Measurements from ENCODE around the gene IL34.
A peak's percentile ranks its signal among the peaks of the same experiment; 100 is the strongest.

Gene IL34

DNA sequence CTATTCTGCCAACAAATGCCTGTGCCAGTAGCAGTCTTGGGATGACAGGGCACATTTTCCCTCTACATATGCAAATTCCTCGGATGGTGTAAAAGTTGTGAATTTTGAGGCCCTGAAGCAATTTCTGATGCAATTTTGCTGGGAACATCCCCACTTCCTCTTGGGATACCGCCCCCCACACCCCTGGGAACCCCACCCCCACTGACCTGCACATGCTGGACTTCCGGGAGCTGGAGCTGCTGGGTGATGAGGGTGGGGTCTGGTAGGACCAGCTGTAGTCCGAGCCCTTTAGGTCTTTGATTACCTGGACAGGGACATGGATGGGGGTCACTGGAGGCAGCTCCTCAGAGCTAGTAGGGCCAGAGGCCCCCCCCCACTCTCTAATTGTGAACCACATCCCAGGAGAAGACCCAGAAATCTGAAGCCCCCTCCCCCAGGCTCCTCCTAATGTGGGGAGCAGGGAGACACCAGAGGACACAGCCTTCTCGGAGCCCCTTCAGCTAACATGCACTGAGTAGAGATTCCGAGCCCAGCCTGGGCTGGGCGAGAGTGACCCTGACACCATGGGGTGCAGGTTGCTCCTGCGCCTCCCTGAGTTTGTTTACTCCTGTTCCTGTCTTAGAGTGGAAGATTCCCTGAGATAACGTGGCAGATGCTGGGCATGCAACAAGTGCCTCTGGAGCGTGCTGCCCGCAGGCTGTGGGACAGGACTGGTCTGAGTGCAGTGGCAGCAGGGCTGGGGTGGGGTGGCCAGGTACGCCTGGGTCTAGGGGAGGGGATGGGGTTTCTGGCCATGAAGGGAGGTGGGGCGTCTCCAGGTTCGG lies 30.5 kb downstream of the IL34 start:
- Mint-ChIP-seq H3K4me3 (no peak overlapping the region), H3K4me1 (ENCODE audit: low read depth) (peaks cover 6% of the 10 kb centered on the region), H3K9me3 (ENCODE audit: low read depth) (no peaks in the 10 kb centered on the region), H3K27ac (no peak overlapping the region), H3K36me3 (no peaks in the 10 kb centered on the region), H3K27me3 (no peaks in the 10 kb centered on the region)

DNA sequence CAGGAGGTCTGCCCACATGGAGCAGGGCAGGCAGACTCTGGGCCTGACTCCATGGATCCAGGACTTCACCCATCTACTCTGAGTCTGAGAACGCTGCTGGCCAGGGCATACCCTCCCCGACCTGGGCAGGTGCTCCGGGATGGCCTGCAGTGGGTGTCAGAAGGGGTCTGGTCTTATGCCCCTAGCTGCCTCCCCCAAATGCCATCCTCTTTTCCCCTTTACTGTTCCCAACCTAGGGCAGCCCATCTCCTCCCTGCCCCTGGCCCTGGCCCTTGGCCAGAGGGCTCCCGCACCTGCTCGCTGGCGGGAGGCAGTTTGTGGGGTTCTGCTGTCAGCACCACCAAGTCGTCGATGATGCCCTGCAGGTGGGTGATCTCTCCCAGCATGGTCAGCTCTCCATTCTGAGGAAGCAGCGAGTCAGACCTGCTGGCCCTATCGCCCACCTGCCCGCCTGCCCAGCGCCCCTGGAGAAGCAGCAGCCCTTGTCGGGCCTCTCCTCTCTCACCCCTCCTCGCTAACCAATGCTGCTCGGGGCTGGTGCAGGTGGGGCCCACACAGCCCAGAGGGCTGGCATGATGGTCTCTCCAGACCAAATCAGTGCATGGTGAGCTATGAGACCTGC lies 31.3 kb downstream of the IL34 start:
- Mint-ChIP-seq H3K27me3 (no peaks in the 10 kb centered on the region), H3K36me3 (no peaks in the 10 kb centered on the region), H3K4me1 (ENCODE audit: low read depth) (peaks cover 10% of the 10 kb centered on the region), H3K9me3 (ENCODE audit: low read depth) (no peaks in the 10 kb centered on the region), H3K4me3 (no peak overlapping the region), H3K27ac (no peak overlapping the region)

- Mint-ChIP-seq H3K4me3 (no peak overlapping the region), H3K27me3 (no peaks in the 10 kb centered on the region), H3K4me1 (ENCODE audit: low read depth) (peaks cover 14% of the 10 kb centered on the region), H3K36me3 (no peaks in the 10 kb centered on the region), H3K27ac (no peak overlapping the region), H3K9me3 (ENCODE audit: low read depth) (no peaks in the 10 kb centered on the region)
These were observed 31.9 kb downstream of the IL34 start for GRCh38 chr16:70678121-70678897.

DNA sequence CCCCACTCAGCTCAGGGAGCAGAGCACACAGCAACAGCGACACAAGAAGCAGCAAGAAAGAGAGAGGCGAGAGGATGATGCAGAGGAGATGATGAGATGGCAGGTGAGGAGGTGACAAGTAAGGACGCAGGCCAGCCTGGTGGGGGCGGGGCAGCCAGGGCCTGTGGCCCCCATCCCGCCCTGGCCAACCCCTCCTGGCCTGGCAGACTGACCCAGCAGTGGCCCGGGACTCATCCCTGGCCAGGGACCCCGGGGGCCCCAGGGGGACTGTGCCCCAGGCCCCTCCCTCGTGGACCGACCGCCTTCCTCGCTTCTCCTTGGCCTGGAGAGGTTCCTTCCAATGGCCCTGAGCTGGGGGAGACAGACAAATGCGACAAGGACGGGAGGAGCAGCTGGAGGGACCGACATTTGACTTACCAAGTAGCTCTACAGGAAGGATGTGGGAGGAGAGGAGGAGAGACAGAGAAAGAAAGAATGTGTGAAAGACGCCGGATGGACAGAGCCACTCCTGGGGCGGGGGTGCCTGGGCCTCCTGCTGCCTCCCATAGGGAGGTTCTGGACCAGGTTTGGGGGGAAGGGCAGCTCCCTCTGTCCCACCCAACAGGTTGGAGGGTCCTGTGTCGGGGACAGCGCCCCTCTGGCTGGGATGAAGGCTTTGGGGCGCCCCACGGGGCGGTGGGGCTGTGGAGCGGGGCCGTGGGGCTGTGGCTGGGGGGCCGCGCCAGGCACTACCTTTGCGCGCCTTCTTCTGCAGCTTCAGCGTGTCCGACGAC lies 32.7 kb downstream of the IL34 start:
- no peak overlapping the region for H3K4me3 Mint-ChIP-seq
- H3K27me3 Mint-ChIP-seq, result no peaks in the 10 kb centered on the region
- H3K4me1 Mint-ChIP-seq (ENCODE audit: low read depth), result peaks cover 14% of the 10 kb centered on the region
- H3K9me3 Mint-ChIP-seq (ENCODE audit: low read depth), result no peaks in the 10 kb centered on the region
- no peaks in the 10 kb centered on the region for H3K36me3 Mint-ChIP-seq
- no peak overlapping the region for H3K27ac Mint-ChIP-seq

DNA sequence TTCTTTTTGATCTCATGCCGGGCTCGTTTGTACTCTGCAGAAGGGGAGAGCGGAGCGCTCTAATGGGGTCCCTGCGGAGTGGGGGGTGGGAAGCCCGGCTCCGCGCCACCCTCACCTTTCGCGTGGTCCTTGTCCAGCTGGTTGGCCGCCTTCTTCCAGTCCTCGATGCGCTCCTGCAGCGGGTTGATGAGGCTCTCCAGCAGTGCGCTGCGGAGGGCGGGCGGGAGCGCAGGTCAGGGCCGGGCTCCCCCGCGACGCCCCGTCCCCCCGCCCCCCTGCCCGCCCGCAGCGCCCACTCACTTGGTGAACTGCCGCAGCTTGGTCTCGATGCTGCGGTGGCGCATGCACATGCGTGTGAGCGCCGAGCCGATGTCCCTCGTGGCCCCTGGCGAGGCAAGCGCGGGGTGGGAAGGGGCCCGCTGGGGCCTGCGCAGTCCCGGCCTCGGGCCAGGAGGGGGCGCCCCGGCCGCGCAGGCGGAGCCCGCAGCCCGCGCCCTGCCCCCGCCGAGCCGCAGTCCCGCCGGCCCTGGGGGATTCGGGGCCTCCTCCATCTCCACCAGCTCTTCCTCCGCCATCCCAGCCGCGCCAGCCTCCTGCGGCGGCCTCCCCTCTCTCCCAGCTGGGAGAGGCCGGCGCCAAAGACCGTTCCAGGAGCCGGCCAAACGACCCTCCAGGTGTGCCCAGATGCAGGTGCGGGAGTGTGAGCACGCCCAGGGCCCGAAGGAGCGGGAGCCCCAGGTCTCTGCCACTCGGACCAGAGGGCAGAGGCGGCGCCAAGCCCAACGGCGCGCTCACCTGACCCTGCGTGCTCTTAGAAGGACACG lies 33.5 kb downstream of the IL34 start:
- Mint-ChIP-seq H3K36me3 (no peaks in the 10 kb centered on the region), H3K27ac (no peak overlapping the region), H3K27me3 (no peaks in the 10 kb centered on the region), H3K4me3 (no peak overlapping the region), H3K4me1 (ENCODE audit: low read depth) (peaks cover 14% of the 10 kb centered on the region), H3K9me3 (ENCODE audit: low read depth) (no peaks in the 10 kb centered on the region)

DNA sequence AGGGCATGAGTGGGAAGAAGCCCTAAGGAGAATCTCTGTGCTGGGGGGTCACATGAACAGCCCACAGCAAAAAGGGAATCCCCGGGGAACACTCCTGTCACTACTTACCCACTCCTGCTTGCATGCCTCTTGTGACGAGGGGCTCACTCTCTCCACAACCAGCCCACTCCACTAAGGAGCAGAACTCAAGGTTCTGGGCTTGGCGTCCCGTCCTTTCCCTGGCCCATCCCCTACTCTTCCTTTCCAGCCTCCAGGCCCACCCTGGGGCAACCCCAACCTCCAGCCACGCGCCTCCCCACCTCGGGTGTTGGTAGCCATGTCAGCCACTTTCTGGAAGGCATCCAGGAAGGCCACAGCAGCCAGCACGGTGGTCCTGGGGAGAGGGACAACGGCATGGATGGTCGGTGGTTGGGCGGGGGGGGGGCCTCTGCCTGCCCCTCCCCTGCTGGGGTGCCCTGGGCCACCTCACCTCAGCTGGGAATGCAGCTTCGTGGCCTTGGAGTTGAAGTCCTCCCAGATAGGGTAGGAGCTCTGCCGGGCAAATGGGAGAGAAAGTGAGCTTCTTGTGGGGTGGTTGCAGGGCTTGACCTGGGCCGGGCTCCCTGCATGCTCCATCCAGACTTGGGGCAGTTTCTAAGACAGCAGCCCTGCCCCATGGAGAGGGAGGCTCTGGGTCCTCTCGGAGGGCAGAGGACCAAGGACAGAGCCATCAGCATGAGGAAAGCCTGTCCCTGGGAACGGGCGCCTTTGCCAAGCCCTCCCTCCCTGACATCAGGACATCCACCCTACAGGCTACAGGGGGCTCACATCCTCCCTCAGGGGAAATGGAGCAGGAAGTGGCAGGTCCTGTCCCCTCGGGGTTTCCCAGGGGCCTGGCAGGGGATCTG lies 34.4 kb downstream of the IL34 start:
- no peaks in the 10 kb centered on the region for H3K27me3 Mint-ChIP-seq
- no peak overlapping the region for H3K4me3 Mint-ChIP-seq
- H3K36me3 Mint-ChIP-seq, result no peaks in the 10 kb centered on the region
- no peak overlapping the region for H3K27ac Mint-ChIP-seq
- H3K4me1 Mint-ChIP-seq (ENCODE audit: low read depth), result peaks cover 14% of the 10 kb centered on the region
- no peaks in the 10 kb centered on the region for H3K9me3 Mint-ChIP-seq (ENCODE audit: low read depth)

GRCh38 chr16:70681382-70682238 lies 35.3 kb downstream of the IL34 start:
- no peaks in the 10 kb centered on the region for H3K9me3 Mint-ChIP-seq (ENCODE audit: low read depth)
- H3K4me3 Mint-ChIP-seq, result no peak overlapping the region
- peaks cover 14% of the 10 kb centered on the region for H3K4me1 Mint-ChIP-seq (ENCODE audit: low read depth)
- H3K27me3 Mint-ChIP-seq, result no peaks in the 10 kb centered on the region
- no peaks in the 10 kb centered on the region for H3K36me3 Mint-ChIP-seq
- H3K27ac Mint-ChIP-seq, result no peak overlapping the region

GRCh38 chr16:70682239-70683145 lies 36.1 kb downstream of the IL34 start:
- Mint-ChIP-seq H3K27me3 (no peaks in the 10 kb centered on the region), H3K36me3 (no peaks in the 10 kb centered on the region), H3K9me3 (ENCODE audit: low read depth) (no peaks in the 10 kb centered on the region), H3K4me1 (ENCODE audit: low read depth) (peaks cover 14% of the 10 kb centered on the region), H3K4me3 (no peak overlapping the region), H3K27ac (no peak overlapping the region)

GRCh38 chr16:70683146-70683944 lies 37.0 kb downstream of the IL34 start:
- no peaks in the 10 kb centered on the region for H3K27me3 Mint-ChIP-seq
- no peak overlapping the region for H3K27ac Mint-ChIP-seq
- peaks cover 14% of the 10 kb centered on the region for H3K4me1 Mint-ChIP-seq (ENCODE audit: low read depth)
- H3K36me3 Mint-ChIP-seq, result no peaks in the 10 kb centered on the region
- H3K4me3 Mint-ChIP-seq, result no peak overlapping the region
- no peaks in the 10 kb centered on the region for H3K9me3 Mint-ChIP-seq (ENCODE audit: low read depth)

- Mint-ChIP-seq H3K27ac (no peak overlapping the region), H3K4me1 (ENCODE audit: low read depth) (peaks cover 11% of the 10 kb centered on the region), H3K9me3 (ENCODE audit: low read depth) (no peaks in the 10 kb centered on the region), H3K4me3 (peak overlapping the region; percentile 77), H3K36me3 (no peaks in the 10 kb centered on the region), H3K27me3 (no peaks in the 10 kb centered on the region)
These were observed 38.0 kb downstream of the IL34 start for GRCh38 chr16:70684146-70685060.

Measured in activated naive CD8-positive, alpha-beta T cell (primary cell).